IMR-90 (cell line): ENCODE data around the gene PIAS3. TPM values are rescaled to one million over a fixed set of nuclear protein-coding genes. Genes with fewer than 3 reads are reported as not detected.

Experiments used
- ATAC-seq: fragments of 200-7000 bp; cut with Tn5 transposase; 2 replicates; pipeline ENCODE4 v1.9.1; 2020; ENCODE audit warnings: low read depth, mild to moderate bottlenecking, moderate library complexity
- BruUV-seq: library from RNA; stranded (reverse); fragments of 400-500 nt; replicated peaks from 2 replicates; lab custom pipeline; 2021; lab: Mats Ljungman, UMichigan
- CTCF ChIA-PET: fragments of 300-600 bp; formaldehyde crosslinking; extraction: SDS; loops from one replicate; lab custom pipeline; 2021; ENCODE audit warnings: antibody characterized with exemption; lab: Yijun Ruan, JAX
- POLR2A ChIA-PET: fragments of 300-600 bp; sonication (Branson Sonifier 250); formaldehyde crosslinking; loops from one replicate; lab custom pipeline; 2022; ENCODE audit warnings: antibody characterized with exemption; ENCODE audit not compliant: unreplicated experiment; lab: Charles Lee
- DNase-seq: peaks from one replicate; pipeline ENCODE4 v3.0.0; 2013
- H2AFZ ChIP-seq: replicated peaks from 2 replicates; pipeline ENCODE3; 2013; ENCODE audit warnings: low read length, mild to moderate bottlenecking; ENCODE audit not compliant: poor library complexity
- H2AK5ac ChIP-seq: 2 replicates; pipeline ENCODE4 v1.6.1; 2013; ENCODE audit warnings: low read depth, low read length, inconsistent platforms
- H2AK9ac ChIP-seq: replicated peaks from 2 replicates; pipeline ENCODE3; 2013; ENCODE audit warnings: mild to moderate bottlenecking, low read depth, low read length, moderate library complexity; ENCODE audit not compliant: poor library complexity
- H2BK120ac ChIP-seq: 2 replicates; pipeline ENCODE4 v1.6.1; 2013; ENCODE audit warnings: low read depth, low read length, inconsistent platforms
- H2BK15ac ChIP-seq: 3 replicates; pipeline ENCODE4 v1.6.1; 2013; ENCODE audit warnings: low read depth, low read length, inconsistent platforms
- H2BK20ac ChIP-seq: 2 replicates; pipeline ENCODE4 v1.6.1; 2013; ENCODE audit warnings: low read depth, mild to moderate bottlenecking, inconsistent platforms, low read length, moderate library complexity
- H2BK5ac ChIP-seq: 2 replicates; pipeline ENCODE4 v1.6.1; 2013; ENCODE audit warnings: mild to moderate bottlenecking, low read depth, low read length, inconsistent platforms; ENCODE audit not compliant: poor library complexity, severe bottlenecking
- H3K14ac ChIP-seq: replicated peaks from 2 replicates; pipeline ENCODE4 v1.6.1; 2013; ENCODE audit warnings: low read depth, low read length, inconsistent platforms
- H3K18ac ChIP-seq: 2 replicates; pipeline ENCODE4 v1.6.1; 2013; ENCODE audit warnings: low read depth, low read length, control low read depth
- H3K23ac ChIP-seq: 2 replicates; pipeline ENCODE4 v1.6.1; 2013; ENCODE audit warnings: low read depth, low read length, inconsistent platforms
- H3K27ac ChIP-seq: 2 replicates; pipeline ENCODE4 v1.5.1; 2013; ENCODE audit warnings: mild to moderate bottlenecking, control low read depth, low read length; ENCODE audit not compliant: insufficient read depth
- H3K27me3 ChIP-seq: 2 replicates; pipeline ENCODE4 v1.6.1; 2013; ENCODE audit warnings: low read length; ENCODE audit not compliant: control insufficient read depth, insufficient read depth
- H3K36me3 ChIP-seq: 2 replicates; pipeline ENCODE4 v1.6.1; 2013; ENCODE audit warnings: low read length, mixed read lengths; ENCODE audit not compliant: control insufficient read depth, insufficient read depth
- H3K4ac ChIP-seq: 2 replicates; pipeline ENCODE4 v1.6.1; 2013; ENCODE audit warnings: low read depth, low read length, inconsistent platforms
- H3K4me1 ChIP-seq: 2 replicates; pipeline ENCODE4 v1.6.1; 2013; ENCODE audit warnings: low read length, mixed read lengths; ENCODE audit not compliant: control insufficient read depth, insufficient read depth
- H3K4me2 ChIP-seq: 2 replicates; pipeline ENCODE4 v1.6.1; 2013; ENCODE audit warnings: low read depth, mild to moderate bottlenecking, control low read depth, low read length, moderate library complexity
- H3K4me3 ChIP-seq: 2 replicates; pipeline ENCODE4 v1.5.1; 2013; ENCODE audit warnings: low read depth, mild to moderate bottlenecking, control low read depth, low read length, moderate library complexity; ENCODE audit not compliant: insufficient read depth
- H3K56ac ChIP-seq: 2 replicates; pipeline ENCODE4 v1.6.1; 2013; ENCODE audit warnings: low read length, inconsistent platforms; ENCODE audit not compliant: insufficient read depth; ENCODE audit errors: extremely low read depth
- H3K79me1 ChIP-seq, 2 experiments: 2 replicates each; pipeline ENCODE4 v1.6.1; 2013; ENCODE audit warnings: low read length in 2 of 2, inconsistent platforms in 1 of 2, low read depth in 1 of 2
- H3K9ac ChIP-seq: 2 replicates; pipeline ENCODE4 v1.6.1; 2013; ENCODE audit warnings: low read depth, low read length, control low read depth
- H3K9me1 ChIP-seq: 2 replicates; pipeline ENCODE4 v1.6.1; 2013; ENCODE audit warnings: low read length, inconsistent platforms; ENCODE audit not compliant: insufficient read depth
- H3K9me3 ChIP-seq: 2 replicates; pipeline ENCODE4 v1.6.1; 2013; ENCODE audit warnings: low read length; ENCODE audit not compliant: control insufficient read depth, insufficient read depth
- H4K20me1 ChIP-seq: 2 replicates; pipeline ENCODE4 v1.6.1; 2013; ENCODE audit warnings: low read length, inconsistent platforms; ENCODE audit not compliant: insufficient read depth
- H4K5ac ChIP-seq: 2 replicates; pipeline ENCODE4 v1.6.1; 2013; ENCODE audit warnings: mild to moderate bottlenecking, low read depth, low read length, control low read depth
- H4K8ac ChIP-seq, 2 experiments: 2 replicates each; pipeline ENCODE4 v1.6.1; 2013; ENCODE audit warnings: low read depth in 2 of 2, low read length in 2 of 2, control low read depth in 1 of 2, inconsistent platforms in 1 of 2
- H4K91ac ChIP-seq: 2 replicates; pipeline ENCODE4 v1.6.1; 2013; ENCODE audit warnings: low read depth, low read length, inconsistent platforms; ENCODE audit not compliant: insufficient read depth
- BHLHE40 ChIP-seq: fragments of 150-350 bp; IDR thresholded peaks from 2 replicates; pipeline ENCODE4 v1.6.1; 2016; ENCODE audit warnings: mild to moderate bottlenecking, low read depth, low read length
- CEBPB ChIP-seq: IDR thresholded peaks from 2 replicates; pipeline ENCODE4 v1.6.1; 2012; ENCODE audit warnings: low read depth, low read length, improper control_type of control experiment
- CHD1 ChIP-seq: IDR thresholded peaks from 2 replicates; pipeline ENCODE4 v1.6.1; 2012; ENCODE audit warnings: low read depth, low read length, improper control_type of control experiment
- CTCF ChIP-seq: conservative IDR thresholded peaks from 2 replicates; pipeline ENCODE4 v1.5.1; 2012; ENCODE audit warnings: mild to moderate bottlenecking, low read depth, low read length, improper control_type of control experiment
- ELK1 ChIP-seq: fragments of 150-350 bp; IDR thresholded peaks from 2 replicates; pipeline ENCODE4 v1.6.1; 2016; ENCODE audit warnings: low read depth, mild to moderate bottlenecking, low read length, moderate library complexity, borderline replicate concordance
- FOS ChIP-seq: fragments of 150-350 bp; IDR thresholded peaks from 2 replicates; pipeline ENCODE4 v1.6.1; 2016; ENCODE audit warnings: low read depth, low read length
- MAFK ChIP-seq: IDR thresholded peaks from 2 replicates; pipeline ENCODE4 v1.6.1; 2012; ENCODE audit warnings: low read depth, low read length, improper control_type of control experiment
- MAZ ChIP-seq: IDR thresholded peaks from 2 replicates; pipeline ENCODE4 v1.6.1; 2012; ENCODE audit warnings: low read depth, mild to moderate bottlenecking, low read length, improper control_type of control experiment, moderate library complexity, borderline replicate concordance
- MXI1 ChIP-seq: IDR thresholded peaks from 2 replicates; pipeline ENCODE4 v1.6.1; 2012; ENCODE audit warnings: low read depth, mild to moderate bottlenecking, low read length, moderate library complexity, borderline replicate concordance
- NFE2L2 ChIP-seq: fragments of 150-350 bp; IDR thresholded peaks from 2 replicates; pipeline ENCODE4 v1.6.1; 2016; ENCODE audit warnings: low read depth, mild to moderate bottlenecking, low read length
- POLR2A ChIP-seq: IDR thresholded peaks from 2 replicates; pipeline ENCODE4 v1.6.1; 2012; ENCODE audit warnings: mild to moderate bottlenecking, low read depth, low read length
- RAD21 ChIP-seq: IDR thresholded peaks from 2 replicates; pipeline ENCODE4 v1.6.1; 2012; ENCODE audit warnings: low read length, improper control_type of control experiment
- RCOR1 ChIP-seq: IDR thresholded peaks from 2 replicates; pipeline ENCODE4 v1.6.1; 2012; ENCODE audit warnings: mild to moderate bottlenecking, low read length, improper control_type of control experiment; ENCODE audit not compliant: insufficient replicate concordance
- RFX5 ChIP-seq: IDR thresholded peaks from 2 replicates; pipeline ENCODE4 v1.8.0; 2012; ENCODE audit warnings: low read depth, mild to moderate bottlenecking, low read length, moderate library complexity
- SMC3 ChIP-seq: fragments of 150-350 bp; IDR thresholded peaks from 2 replicates; pipeline ENCODE4 v1.6.1; 2016; ENCODE audit warnings: low read depth, mild to moderate bottlenecking, antibody characterized with exemption, low read length, moderate library complexity
- USF2 ChIP-seq: fragments of 150-350 bp; IDR thresholded peaks from 2 replicates; pipeline ENCODE4 v1.6.1; 2017; ENCODE audit warnings: mild to moderate bottlenecking, antibody characterized with exemption, low read length, low read depth
- WGBS, 2 experiments: methylation state at CpG; one replicate each; pipeline versions ENCODE4 v1.1.5 to v1.1.7; 2013; ENCODE audit warnings: missing lambda C conversion rate in 2 of 2; ENCODE audit not compliant: insufficient read length in 1 of 2; ENCODE audit errors: extremely low coverage in 2 of 2; 5-methylcytosine and 5-hydroxymethylcytosine counted together
- dilution Hi-C: fragments of 300-500 bp; cut with HindIII; formaldehyde crosslinking; loops from one replicate; pipeline ENCODE4 v1.14.3; 2018; ENCODE audit warnings: low sequenced_read_pairs; ENCODE audit not compliant: unreplicated experiment
- in situ Hi-C: fragments of 300-500 bp; cut with MboI; formaldehyde crosslinking; loops from 3 replicates; pipeline ENCODE4 v1.14.3; 2019; ENCODE audit warnings: low sequenced_read_pairs, inconsistent platforms, mixed read lengths
- intact Hi-C: fragments of 100-400 bp; cut with micrococcal nuclease; formaldehyde crosslinking; loops from 2 replicates; pipeline ENCODE4 v1.10.0; 2022
- polyA plus RNA-seq, 3 experiments: library from polyadenylated mRNA; depleted of rRNA; stranded (reverse); fragments of >200 nt; gene quantifications; 2 replicates each; pipeline ENCODE4 v1.2.3, GENCODE V29; 2012; ENCODE audit warnings: low replicate concordance in 1 of 3
- total RNA-seq: library from RNA; depleted of rRNA; stranded (reverse); fragments of >200 nt; gene quantifications from 2 replicates; pipeline ENCODE4 v1.2.3, GENCODE V29; 2012

The PIAS3 gene
- total and polyA plus RNA-seq, 2 of the 4 experiments (the other 2 are of a cell fraction) = 11.1 to 53.7 TPM

- H3K79me1 ChIP-seq = no peaks in the 10 kb centered on the region
- CTCF ChIA-PET = no interaction called here
- H2BK5ac ChIP-seq = no peak overlapping the region
- no peak overlapping the region for H2BK20ac ChIP-seq
- H2BK15ac ChIP-seq = no peak overlapping the region
- H3K36me3 ChIP-seq = no peaks in the 10 kb centered on the region
- no peak overlapping the region for H2AK9ac ChIP-seq
- ATAC-seq (no peak), DNase-seq (no peak)
- H3K18ac ChIP-seq = no peak overlapping the region
- 0 out of 2 replicates have a peak, but pooled peaks cover 3% of the 10 kb centered on the region for H3K9me1 ChIP-seq
- no peaks in the 10 kb centered on the region for H3K9me3 ChIP-seq
- in situ Hi-C loops = no loop called here
- no peak overlapping the region for H3K4me3 ChIP-seq
- H4K20me1 ChIP-seq = no peaks in the 10 kb centered on the region
- dilution Hi-C loops = no loop called here
- no peak overlapping the region for H3K4me2 ChIP-seq
- no peak overlapping the region for H3K27ac ChIP-seq
- H3K4ac ChIP-seq = no peak overlapping the region
- H4K8ac ChIP-seq = no peak overlapping the region
- peaks cover 2% of the 10 kb centered on the region; the same call in 1 of the 2 replicates for H3K27me3 ChIP-seq
- H3K23ac ChIP-seq = no peak overlapping the region
- H2AK5ac ChIP-seq = no peak overlapping the region
- no peak overlapping the region for H3K9ac ChIP-seq
- TF ChIP-seq RAD21 (no peak), ELK1 (no peak), CHD1 (no peak), CTCF (no peak), MAZ (no peak), BHLHE40 (no peak), RCOR1 (no peak), MXI1 (no peak), FOS (no peak), USF2 (no peak), CEBPB (no peak), SMC3 (no peak), MAFK (no peak), POLR2A (no peak), NFE2L2 (no peak), RFX5 (no peak)
- WGBS, 2 experiments = 74% methylated on average over 3 of the region's 8 CpGs; no CpG with 5 or more reads in 1 of the 2 experiments
- no peak overlapping the region for H3K56ac ChIP-seq
- peaks cover 8% of the 10 kb centered on the region for H3K4me1 ChIP-seq
- H2AFZ ChIP-seq = no peak overlapping the region
- no peak overlapping the region for H4K5ac ChIP-seq
- H2BK120ac ChIP-seq = no peak overlapping the region
- intact Hi-C loops = no loop called here
- no peak overlapping the region for H3K14ac ChIP-seq
- no peak overlapping the region for H4K91ac ChIP-seq
- POLR2A ChIA-PET = no interaction called here
- no TSS peak for BruUV-seq
Observed at GRCh38 chr1:145886816-145887215, 27.9 kb upstream of the PIAS3 start.
